GM12872 (cell line): ENCODE measurements around the gene ANAPC1.

ENCODE experiments used
- CTCF ChIP-seq: IDR thresholded peaks from 3 replicates; pipeline ENCODE4 v1.5.1; 2011; ENCODE audit warnings: low read depth, mild to moderate bottlenecking, low read length, moderate library complexity; ENCODE audit not compliant: insufficient read depth

The ANAPC1 gene

GRCh38 chr2:111883661-111884591, at the start of gene ANAPC1:
Gene ANAPC1 (minus strand): TSS chr2:111884193. CDS start chr2:111880825, 3,368 bp downstream.
- TF ChIP-seq CTCF, result no peak

GRCh38 chr2:111932841-111933291, 48.9 kb upstream of the ANAPC1 start:
- TF ChIP-seq CTCF, result no peak

GRCh38 chr2:111930875-111931274, 46.9 kb upstream of the ANAPC1 start:
- TF ChIP-seq CTCF, result no peak

- TF ChIP-seq CTCF, result no peak
These were observed 46.4 kb upstream of the ANAPC1 start for GRCh38 chr2:111930409-111930808.

GRCh38 chr2:111927723-111928122, 43.7 kb upstream of the ANAPC1 start:
- no peak for TF ChIP-seq CTCF

GRCh38 chr2:111924617-111925107, 40.7 kb upstream of the ANAPC1 start:
- no peak for TF ChIP-seq CTCF

- no peak for TF ChIP-seq CTCF
These were observed 39.3 kb upstream of the ANAPC1 start for GRCh38 chr2:111923276-111923804.
